AG09319 (cell line): Measurements from ENCODE around the gene RUVBL1.

Experiments used
- DNase-seq: peaks from one replicate; pipeline ENCODE4 v3.0.0-alpha.2; 2010; ENCODE audit warnings: low read depth; ENCODE audit errors: extremely low read depth
- CTCF ChIP-seq: IDR thresholded peaks from 2 replicates; pipeline ENCODE4 v1.5.1; 2011; ENCODE audit warnings: low read depth, mild to moderate bottlenecking, inconsistent platforms, low read length, moderate library complexity

Gene RUVBL1

GRCh38 chr3:128112357-128112968, 11.1 kb downstream of the RUVBL1 start:
- DNase-seq, result peak; percentile 30
- TF ChIP-seq CTCF, result no peak

GRCh38 chr3:128111147-128111546, 12.5 kb downstream of the RUVBL1 start:
- no peak for TF ChIP-seq CTCF
- no peak for DNase-seq

- no peak for DNase-seq
- no peak for TF ChIP-seq CTCF
These were observed 15.8 kb downstream of the RUVBL1 start for GRCh38 chr3:128107834-128108233.

- no peak for TF ChIP-seq CTCF
- no peak for DNase-seq
These were observed 20.4 kb downstream of the RUVBL1 start for GRCh38 chr3:128103136-128103676.

GRCh38 chr3:128100638-128101037, 23.0 kb downstream of the RUVBL1 start:
- TF ChIP-seq CTCF, result no peak
- no peak for DNase-seq

GRCh38 chr3:128100161-128100560, 23.5 kb downstream of the RUVBL1 start:
- no peak for TF ChIP-seq CTCF
- no peak for DNase-seq

GRCh38 chr3:128098234-128098633, 25.4 kb downstream of the RUVBL1 start:
- TF ChIP-seq CTCF, result no peak
- DNase-seq, result no peak
